SK-N-SH (cell line): ENCODE measurements around the gene THSD7B. TPM values are rescaled to one million over a fixed set of nuclear protein-coding genes. Genes with fewer than 3 reads are reported as not detected.
A peak's percentile ranks its signal among the peaks of the same experiment; 100 is the strongest.

Experiments used
- CTCF ChIA-PET: fragments of 300-600, 350-600 bp; formaldehyde crosslinking; extraction: SDS; loops from one replicate; lab custom pipeline; 2021; lab: Yijun Ruan, JAX
- POLR2A ChIA-PET: fragments of 350-600 bp; sonication (Branson Sonifier 250); formaldehyde crosslinking; extraction: SDS; loops from one replicate; lab custom pipeline; 2020; ENCODE audit warnings: antibody characterized with exemption, inconsistent platforms; lab: Yijun Ruan, JAX
- DNase-seq: peaks from one replicate; pipeline ENCODE4 v3.0.0; 2012
- H2AFZ ChIP-seq: fragments of 200-600 bp; sonication (generic); 2 replicates; pipeline ENCODE4 v1.8.1; 2016; ENCODE audit warnings: antibody characterized with exemption, mild to moderate bottlenecking, low read depth
- H3F3A ChIP-seq: fragments of 200-600 bp; sonication (generic); replicated peaks from 2 replicates; pipeline ENCODE3; 2016; ENCODE audit warnings: antibody characterized with exemption, mild to moderate bottlenecking; ENCODE audit not compliant: insufficient read depth
- H3K27ac ChIP-seq, 2 experiments: fragments of 200-500 bp in 1 of 2; fragments of 200-600 bp in 1 of 2; sonication (Bioruptor generic) in 1 of 2; sonication (generic), shearing (Covaris generic) in 1 of 2; 2 replicates each; pipeline versions ENCODE4 v1.5.1 to v1.6.1; 2014 to 2016; ENCODE audit warnings: low read depth in 2 of 2, inconsistent platforms in 1 of 2, low read length in 1 of 2, mild to moderate bottlenecking in 1 of 2, mixed read lengths in 1 of 2
- H3K27me3 ChIP-seq: fragments of 200-600 bp; sonication (generic), shearing (Covaris generic); 2 replicates; pipeline ENCODE4 v1.6.1; 2016; ENCODE audit warnings: mixed run types; ENCODE audit not compliant: insufficient read depth
- H3K36me3 ChIP-seq, 2 experiments: fragments of 200-500 bp in 1 of 2; fragments of 200-600 bp in 1 of 2; sonication (Bioruptor generic) in 1 of 2; sonication (generic) in 1 of 2; replicated peaks in 1 of 2; 2 replicates each; pipeline versions ENCODE3 to v1.5.1; 2014 to 2016; ENCODE audit warnings: low read length in 1 of 2, mild to moderate bottlenecking in 1 of 2; ENCODE audit not compliant: insufficient read depth in 2 of 2, control insufficient read depth in 1 of 2
- H3K4me1 ChIP-seq, 2 experiments: fragments of 200-500 bp in 1 of 2; fragments of 200-600 bp in 1 of 2; sonication (Bioruptor generic) in 1 of 2; sonication (generic), shearing (Covaris generic) in 1 of 2; 2 replicates each; pipeline versions ENCODE4 v1.5.1 to v1.6.1; 2014 to 2016; ENCODE audit warnings: low read depth in 1 of 2, low read length in 1 of 2, mixed run types in 1 of 2; ENCODE audit not compliant: insufficient read depth in 2 of 2, control insufficient read depth in 1 of 2
- H3K4me2 ChIP-seq: fragments of 200-600 bp; sonication (generic), shearing (Covaris generic); 2 replicates; pipeline ENCODE4 v1.6.1; 2017; ENCODE audit warnings: mixed run types
- H3K4me3 ChIP-seq, 2 experiments: fragments of 200-500 bp in 1 of 2; fragments of 200-600 bp in 1 of 2; sonication (Bioruptor generic) in 1 of 2; sonication (generic), shearing (Covaris generic) in 1 of 2; 2 replicates each; pipeline versions ENCODE4 v1.5.1 to v1.8.1; 2014 to 2016; ENCODE audit warnings: low read depth in 2 of 2, inconsistent platforms in 1 of 2, low read length in 1 of 2, mild to moderate bottlenecking in 1 of 2, mixed read lengths in 1 of 2, moderate library complexity in 1 of 2
- H3K79me2 ChIP-seq: fragments of 200-600 bp; sonication (generic); 2 replicates; pipeline ENCODE4 v1.8.1; 2017; ENCODE audit warnings: mild to moderate bottlenecking; ENCODE audit not compliant: insufficient read depth
- H3K9ac ChIP-seq: fragments of 200-600 bp; sonication (generic); 2 replicates; pipeline ENCODE4 v1.6.1; 2017; ENCODE audit warnings: mixed run types
- H3K9me2 ChIP-seq: fragments of 200-600 bp; sonication (generic); 2 replicates; pipeline ENCODE4 v1.6.1; 2017; ENCODE audit warnings: mixed run types
- H3K9me3 ChIP-seq: fragments of 200-600 bp; sonication (generic); 2 replicates; pipeline ENCODE4 v1.6.1; 2017; ENCODE audit warnings: mixed run types, mild to moderate bottlenecking, moderate library complexity
- H4K20me1 ChIP-seq: fragments of 200-600 bp; sonication (generic); 2 replicates; pipeline ENCODE4 v1.6.1; 2017; ENCODE audit warnings: mild to moderate bottlenecking, mixed run types; ENCODE audit not compliant: insufficient read depth
- ELF1 ChIP-seq: IDR thresholded peaks from 2 replicates; pipeline ENCODE4 v1.4.0; 2012
- EZH2phosphoT487 ChIP-seq: fragments of 200-600 bp; sonication (generic); IDR thresholded peaks from 2 replicates; pipeline ENCODE4 v1.6.1; 2017; ENCODE audit warnings: low read depth, mixed run types, mild to moderate bottlenecking, antibody characterized with exemption, moderate library complexity, borderline replicate concordance
- FOSL2 ChIP-seq: IDR thresholded peaks from 2 replicates; pipeline ENCODE4 v1.4.0; 2012; ENCODE audit warnings: low read depth, mild to moderate bottlenecking, moderate library complexity, borderline replicate concordance
- FOXJ3 ChIP-seq: sonication (generic); formaldehyde crosslinking; IDR thresholded peaks from 2 replicates; pipeline ENCODE4 v1.5.1; 2020; ENCODE audit warnings: mild to moderate bottlenecking, missing genetic modification reagents
- GABPA ChIP-seq: IDR thresholded peaks from 2 replicates; pipeline ENCODE4 v1.4.0; 2012; ENCODE audit warnings: low read depth, mild to moderate bottlenecking
- MEF2A ChIP-seq: IDR thresholded peaks from 2 replicates; pipeline ENCODE4 v1.4.0; 2012; ENCODE audit warnings: low read depth, borderline replicate concordance
- POLR2AphosphoS5 ChIP-seq: IDR thresholded peaks from 2 replicates; pipeline ENCODE4 v1.6.1; 2012; ENCODE audit warnings: low read depth, low read length
- RXRA ChIP-seq: IDR thresholded peaks from 2 replicates; pipeline ENCODE4 v1.4.0; 2012; ENCODE audit warnings: low read depth, mild to moderate bottlenecking, borderline replicate concordance
- TAF1 ChIP-seq: IDR thresholded peaks from 2 replicates; pipeline ENCODE4 v1.6.1; 2012; ENCODE audit warnings: low read depth, mild to moderate bottlenecking, low read length, moderate library complexity, borderline replicate concordance
- TCF12 ChIP-seq: IDR thresholded peaks from 2 replicates; pipeline ENCODE4 v1.4.0; 2012
- YY1 ChIP-seq: IDR thresholded peaks from 2 replicates; pipeline ENCODE4 v1.4.0; 2012; ENCODE audit warnings: low read depth, mild to moderate bottlenecking
- WGBS: methylation state at CpG from one replicate; pipeline ENCODE4 v1.1.6; 2017; ENCODE audit warnings: low lambda C conversion rate; 5-methylcytosine and 5-hydroxymethylcytosine counted together
- polyA plus RNA-seq, 3 experiments: library from polyadenylated mRNA; depleted of rRNA; stranded (reverse); fragments of >200 nt; gene quantifications; 2 replicates each; pipeline ENCODE4 v1.2.3, GENCODE V29; 2012
- TF ChIP-seq, protein P1 (sequence below): IDR thresholded peaks from 2 replicates; pipeline ENCODE4 v1.4.0; 2012; ENCODE audit warnings: low read depth, borderline replicate concordance
- TF ChIP-seq, protein P2 (sequence below): IDR thresholded peaks from 2 replicates; pipeline ENCODE4 v1.4.0; 2012; ENCODE audit warnings: low read depth
- TF ChIP-seq, protein P3 (sequence below): IDR thresholded peaks from 2 replicates; pipeline ENCODE4; 2012
- TF ChIP-seq, protein P4 (sequence below): fragments of 150-350 bp; IDR thresholded peaks from 2 replicates; pipeline ENCODE4 v1.6.1; 2016; ENCODE audit warnings: mild to moderate bottlenecking, low read depth, low read length
- TF ChIP-seq, protein P5 (sequence below): fragments of 200-600 bp; sonication (generic); IDR thresholded peaks from 2 replicates; pipeline ENCODE4 v1.6.1; 2017; ENCODE audit warnings: antibody characterized with exemption, mild to moderate bottlenecking, moderate library complexity

THSD7B gene, protein sequence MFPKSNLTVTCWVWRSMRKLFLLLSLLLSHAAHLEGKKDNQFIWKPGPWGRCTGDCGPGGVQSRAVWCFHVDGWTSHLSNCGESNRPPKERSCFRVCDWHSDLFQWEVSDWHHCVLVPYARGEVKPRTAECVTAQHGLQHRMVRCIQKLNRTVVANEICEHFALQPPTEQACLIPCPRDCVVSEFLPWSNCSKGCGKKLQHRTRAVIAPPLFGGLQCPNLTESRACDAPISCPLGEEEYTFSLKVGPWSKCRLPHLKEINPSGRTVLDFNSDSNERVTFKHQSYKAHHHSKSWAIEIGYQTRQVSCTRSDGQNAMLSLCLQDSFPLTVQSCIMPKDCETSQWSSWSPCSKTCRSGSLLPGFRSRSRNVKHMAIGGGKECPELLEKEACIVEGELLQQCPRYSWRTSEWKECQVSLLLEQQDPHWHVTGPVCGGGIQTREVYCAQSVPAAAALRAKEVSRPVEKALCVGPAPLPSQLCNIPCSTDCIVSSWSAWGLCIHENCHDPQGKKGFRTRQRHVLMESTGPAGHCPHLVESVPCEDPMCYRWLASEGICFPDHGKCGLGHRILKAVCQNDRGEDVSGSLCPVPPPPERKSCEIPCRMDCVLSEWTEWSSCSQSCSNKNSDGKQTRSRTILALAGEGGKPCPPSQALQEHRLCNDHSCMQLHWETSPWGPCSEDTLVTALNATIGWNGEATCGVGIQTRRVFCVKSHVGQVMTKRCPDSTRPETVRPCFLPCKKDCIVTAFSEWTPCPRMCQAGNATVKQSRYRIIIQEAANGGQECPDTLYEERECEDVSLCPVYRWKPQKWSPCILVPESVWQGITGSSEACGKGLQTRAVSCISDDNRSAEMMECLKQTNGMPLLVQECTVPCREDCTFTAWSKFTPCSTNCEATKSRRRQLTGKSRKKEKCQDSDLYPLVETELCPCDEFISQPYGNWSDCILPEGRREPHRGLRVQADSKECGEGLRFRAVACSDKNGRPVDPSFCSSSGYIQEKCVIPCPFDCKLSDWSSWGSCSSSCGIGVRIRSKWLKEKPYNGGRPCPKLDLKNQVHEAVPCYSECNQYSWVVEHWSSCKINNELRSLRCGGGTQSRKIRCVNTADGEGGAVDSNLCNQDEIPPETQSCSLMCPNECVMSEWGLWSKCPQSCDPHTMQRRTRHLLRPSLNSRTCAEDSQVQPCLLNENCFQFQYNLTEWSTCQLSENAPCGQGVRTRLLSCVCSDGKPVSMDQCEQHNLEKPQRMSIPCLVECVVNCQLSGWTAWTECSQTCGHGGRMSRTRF (N-terminal part only)
- 0.02 TPM in 1 of 2 replicates, not detected in the other for polyA plus RNA-seq (2012; rRNA removed)
- polyA plus RNA-seq (2012; cell fraction: cytosol; rRNA removed) = 0.03 and 0.05 TPM in 2 replicates
- polyA plus RNA-seq (2012; cell fraction: nucleus; rRNA removed) = 0.10 TPM in 1 of 2 replicates, not detected in the other

DNA sequence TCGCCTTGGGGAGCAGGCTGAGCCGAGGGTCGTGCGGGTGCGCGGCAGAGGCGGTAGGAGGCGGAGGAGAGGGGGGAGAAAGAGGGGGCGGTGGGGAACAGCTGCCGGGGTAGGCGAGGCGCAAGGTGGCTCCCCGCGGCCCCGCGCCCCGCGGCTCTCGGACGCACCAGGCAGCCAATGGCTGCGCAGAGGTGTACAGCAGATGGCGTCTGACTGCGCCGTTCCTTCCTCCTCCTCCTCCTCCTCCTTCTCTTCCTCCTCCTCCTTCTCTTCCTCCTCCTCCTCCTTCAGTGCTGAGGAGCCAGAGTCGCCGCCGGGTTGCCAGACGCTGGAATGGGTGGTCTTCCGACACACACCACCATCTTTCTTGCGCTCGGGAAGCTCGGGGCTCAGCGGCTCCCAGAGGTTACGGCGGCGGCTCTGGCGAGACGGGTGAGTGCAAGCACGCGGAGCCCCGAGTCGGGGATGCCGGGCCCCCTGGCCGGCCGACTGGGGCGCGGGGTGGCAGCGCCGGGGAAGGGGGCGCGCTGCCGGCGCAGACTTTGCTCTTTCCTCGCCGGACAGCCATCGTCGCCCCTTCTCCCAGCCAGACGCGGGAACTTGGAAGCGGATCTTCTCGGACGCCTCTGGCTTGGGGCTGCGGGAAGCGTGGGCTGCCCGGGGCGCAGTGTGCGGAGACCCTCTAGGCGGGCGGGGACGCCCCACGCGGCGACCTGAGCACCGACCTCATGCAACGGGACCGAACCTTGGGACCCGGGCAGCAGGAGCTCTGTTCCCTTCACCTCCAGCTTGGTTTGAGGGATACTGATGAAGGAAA, at the start of gene THSD7B:
Gene THSD7B (plus strand): TSS at position 290 of the 817 bp plus-strand sequence. CDS start 116,634 bp downstream, outside the sequence.
- CTCF ChIA-PET = interaction anchor here (0.7 to 3.0 kb wide), 5 partner anchors 9 to 341 kb away, joined by 3 to 10 read pairs (median 4); no protein-coding TSS in a partner anchor
- POLR2A ChIA-PET = no interaction called here
- H3K9me3 ChIP-seq = no peaks in the 10 kb centered on the region
- peak within 1 kb of the TSS; percentile 12 to 38; a peak in 2 of 4 replicates for H3K4me3 ChIP-seq
- peak within 1 kb of the TSS; percentile 28; the same call in 1 of the 2 replicates for H3K4me2 ChIP-seq
- WGBS = 3% methylated on average over 51 of the region's 77 CpGs
- H3K36me3 ChIP-seq = no peaks in the 10 kb centered on the region
- no peak for TF ChIP-seq YY1
- TF ChIP-seq, protein P1, sequence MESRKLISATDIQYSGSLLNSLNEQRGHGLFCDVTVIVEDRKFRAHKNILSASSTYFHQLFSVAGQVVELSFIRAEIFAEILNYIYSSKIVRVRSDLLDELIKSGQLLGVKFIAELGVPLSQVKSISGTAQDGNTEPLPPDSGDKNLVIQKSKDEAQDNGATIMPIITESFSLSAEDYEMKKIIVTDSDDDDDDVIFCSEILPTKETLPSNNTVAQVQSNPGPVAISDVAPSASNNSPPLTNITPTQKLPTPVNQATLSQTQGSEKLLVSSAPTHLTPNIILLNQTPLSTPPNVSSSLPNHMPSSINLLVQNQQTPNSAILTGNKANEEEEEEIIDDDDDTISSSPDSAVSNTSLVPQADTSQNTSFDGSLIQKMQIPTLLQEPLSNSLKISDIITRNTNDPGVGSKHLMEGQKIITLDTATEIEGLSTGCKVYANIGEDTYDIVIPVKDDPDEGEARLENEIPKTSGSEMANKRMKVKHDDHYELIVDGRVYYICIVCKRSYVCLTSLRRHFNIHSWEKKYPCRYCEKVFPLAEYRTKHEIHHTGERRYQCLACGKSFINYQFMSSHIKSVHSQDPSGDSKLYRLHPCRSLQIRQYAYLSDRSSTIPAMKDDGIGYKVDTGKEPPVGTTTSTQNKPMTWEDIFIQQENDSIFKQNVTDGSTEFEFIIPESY = no peak
- TF ChIP-seq TCF12 = no peak
- no peak for TF ChIP-seq GABPA
- TF ChIP-seq POLR2AphosphoS5 = no peak
- TF ChIP-seq, protein P2, sequence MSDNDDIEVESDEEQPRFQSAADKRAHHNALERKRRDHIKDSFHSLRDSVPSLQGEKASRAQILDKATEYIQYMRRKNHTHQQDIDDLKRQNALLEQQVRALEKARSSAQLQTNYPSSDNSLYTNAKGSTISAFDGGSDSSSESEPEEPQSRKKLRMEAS = no peak
- TF ChIP-seq ELF1 = no peak
- TF ChIP-seq, protein P3, sequence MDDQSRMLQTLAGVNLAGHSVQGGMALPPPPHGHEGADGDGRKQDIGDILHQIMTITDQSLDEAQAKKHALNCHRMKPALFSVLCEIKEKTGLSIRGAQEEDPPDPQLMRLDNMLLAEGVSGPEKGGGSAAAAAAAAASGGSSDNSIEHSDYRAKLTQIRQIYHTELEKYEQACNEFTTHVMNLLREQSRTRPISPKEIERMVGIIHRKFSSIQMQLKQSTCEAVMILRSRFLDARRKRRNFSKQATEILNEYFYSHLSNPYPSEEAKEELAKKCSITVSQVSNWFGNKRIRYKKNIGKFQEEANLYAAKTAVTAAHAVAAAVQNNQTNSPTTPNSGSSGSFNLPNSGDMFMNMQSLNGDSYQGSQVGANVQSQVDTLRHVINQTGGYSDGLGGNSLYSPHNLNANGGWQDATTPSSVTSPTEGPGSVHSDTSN = no peak
- TF ChIP-seq, protein P4, sequence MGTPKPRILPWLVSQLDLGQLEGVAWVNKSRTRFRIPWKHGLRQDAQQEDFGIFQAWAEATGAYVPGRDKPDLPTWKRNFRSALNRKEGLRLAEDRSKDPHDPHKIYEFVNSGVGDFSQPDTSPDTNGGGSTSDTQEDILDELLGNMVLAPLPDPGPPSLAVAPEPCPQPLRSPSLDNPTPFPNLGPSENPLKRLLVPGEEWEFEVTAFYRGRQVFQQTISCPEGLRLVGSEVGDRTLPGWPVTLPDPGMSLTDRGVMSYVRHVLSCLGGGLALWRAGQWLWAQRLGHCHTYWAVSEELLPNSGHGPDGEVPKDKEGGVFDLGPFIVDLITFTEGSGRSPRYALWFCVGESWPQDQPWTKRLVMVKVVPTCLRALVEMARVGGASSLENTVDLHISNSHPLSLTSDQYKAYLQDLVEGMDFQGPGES = no peak
- TF ChIP-seq RXRA = no peak
- TF ChIP-seq MEF2A = no peak
- TF ChIP-seq, protein P5, sequence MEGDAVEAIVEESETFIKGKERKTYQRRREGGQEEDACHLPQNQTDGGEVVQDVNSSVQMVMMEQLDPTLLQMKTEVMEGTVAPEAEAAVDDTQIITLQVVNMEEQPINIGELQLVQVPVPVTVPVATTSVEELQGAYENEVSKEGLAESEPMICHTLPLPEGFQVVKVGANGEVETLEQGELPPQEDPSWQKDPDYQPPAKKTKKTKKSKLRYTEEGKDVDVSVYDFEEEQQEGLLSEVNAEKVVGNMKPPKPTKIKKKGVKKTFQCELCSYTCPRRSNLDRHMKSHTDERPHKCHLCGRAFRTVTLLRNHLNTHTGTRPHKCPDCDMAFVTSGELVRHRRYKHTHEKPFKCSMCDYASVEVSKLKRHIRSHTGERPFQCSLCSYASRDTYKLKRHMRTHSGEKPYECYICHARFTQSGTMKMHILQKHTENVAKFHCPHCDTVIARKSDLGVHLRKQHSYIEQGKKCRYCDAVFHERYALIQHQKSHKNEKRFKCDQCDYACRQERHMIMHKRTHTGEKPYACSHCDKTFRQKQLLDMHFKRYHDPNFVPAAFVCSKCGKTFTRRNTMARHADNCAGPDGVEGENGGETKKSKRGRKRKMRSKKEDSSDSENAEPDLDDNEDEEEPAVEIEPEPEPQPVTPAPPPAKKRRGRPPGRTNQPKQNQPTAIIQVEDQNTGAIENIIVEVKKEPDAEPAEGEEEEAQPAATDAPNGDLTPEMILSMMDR = no peak
- TF ChIP-seq FOSL2 = no peak
- TF ChIP-seq TAF1 = no peak
- no peak for TF ChIP-seq FOXJ3 (CRISPR knock-in tag)
- no peak for TF ChIP-seq EZH2phosphoT487
- H3K27ac ChIP-seq = no peak within 1 kb of the TSS
- no peaks in the 10 kb centered on the region for H3F3A ChIP-seq
- H3K9me2 ChIP-seq = no peaks in the 10 kb centered on the region
- H3K79me2 ChIP-seq = no peaks in the 10 kb centered on the region
- DNase-seq = peak; percentile 72
- H2AFZ ChIP-seq = no peak within 1 kb of the TSS
- no peaks in the 10 kb centered on the region; the same call in 1 of the 2 replicates for H3K27me3 ChIP-seq
- peaks cover 0 to 13% of the 10 kb centered on the region in 2 experiments; a peak in 1 of 4 replicates for H3K4me1 ChIP-seq
- H3K9ac ChIP-seq = no peak within 1 kb of the TSS
- no peaks in the 10 kb centered on the region for H4K20me1 ChIP-seq
